Stimulated activated CD4-positive, alpha-beta T cell treated with anti-CD3 and anti-CD28 coated beads, Interleukin-4, amount 100 ng/mL, for 24 hours (primary cell): ENCODE data around the gene EFNB1.

Experiments
- DNase-seq: peaks from one replicate; pipeline ENCODE4 v3.0.0-alpha.2; 2020

The EFNB1 gene

DNA sequence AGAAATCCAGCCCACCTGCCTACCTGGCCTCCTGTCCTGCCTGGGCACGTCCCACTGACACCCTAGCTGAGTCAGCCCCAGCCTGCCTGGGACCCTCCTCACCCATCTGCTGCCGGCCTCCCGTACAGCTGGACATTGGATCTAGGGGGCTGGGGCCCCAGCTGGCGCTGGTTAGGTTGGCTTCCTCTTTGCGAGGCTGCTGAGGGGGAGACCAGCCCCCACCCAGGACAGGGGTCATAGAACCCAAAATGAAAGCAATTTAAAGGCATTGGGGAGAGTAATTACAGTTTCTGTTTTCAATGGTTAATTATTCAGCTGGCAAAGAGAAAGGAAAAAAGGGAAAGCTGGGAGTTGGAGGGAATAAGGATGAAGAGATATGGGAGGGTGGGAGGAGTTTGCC lies 15.8 kb downstream of the EFNB1 start:
- DNase-seq, result no peak

DNA sequence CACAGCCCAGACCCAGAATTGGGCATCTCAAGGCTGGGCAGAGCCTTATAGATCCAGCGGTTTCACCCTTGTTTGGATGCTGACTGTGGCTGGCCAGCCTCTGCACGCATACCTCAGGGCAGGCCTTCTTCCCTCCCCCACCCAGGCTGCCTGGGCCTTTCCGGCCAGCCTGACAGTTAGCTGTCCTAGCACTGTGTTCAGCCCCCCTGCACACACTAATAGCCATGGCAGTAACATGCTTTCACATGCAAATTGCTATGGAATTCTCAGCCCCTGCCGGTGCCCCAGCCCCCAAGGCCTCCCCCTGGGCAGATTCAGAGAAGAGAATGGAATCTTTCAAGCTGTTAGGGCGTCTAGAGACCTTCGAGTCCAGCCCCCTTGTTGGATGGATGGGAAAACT lies 17.7 kb downstream of the EFNB1 start:
- no peak for DNase-seq

DNA sequence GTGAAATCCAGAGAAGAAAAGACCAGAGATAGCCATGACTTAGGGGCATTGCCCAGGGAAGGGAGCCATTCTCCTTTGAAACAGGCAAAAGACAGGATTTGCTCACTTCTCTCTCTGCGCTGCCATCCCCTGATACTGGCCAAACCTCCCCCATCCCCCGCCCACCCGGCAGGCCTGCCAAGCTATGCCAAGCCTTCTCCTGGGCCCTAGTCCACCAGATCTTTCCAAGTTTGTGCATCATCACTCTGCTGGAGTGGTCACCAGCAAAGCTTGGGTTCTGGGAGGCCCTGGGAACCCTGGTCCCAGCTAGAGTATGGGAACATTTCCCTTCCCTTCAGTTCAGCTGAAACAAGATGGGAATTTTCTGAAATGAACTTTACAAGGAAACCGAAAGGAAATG lies 18.4 kb downstream of the EFNB1 start:
- no peak for DNase-seq

DNA sequence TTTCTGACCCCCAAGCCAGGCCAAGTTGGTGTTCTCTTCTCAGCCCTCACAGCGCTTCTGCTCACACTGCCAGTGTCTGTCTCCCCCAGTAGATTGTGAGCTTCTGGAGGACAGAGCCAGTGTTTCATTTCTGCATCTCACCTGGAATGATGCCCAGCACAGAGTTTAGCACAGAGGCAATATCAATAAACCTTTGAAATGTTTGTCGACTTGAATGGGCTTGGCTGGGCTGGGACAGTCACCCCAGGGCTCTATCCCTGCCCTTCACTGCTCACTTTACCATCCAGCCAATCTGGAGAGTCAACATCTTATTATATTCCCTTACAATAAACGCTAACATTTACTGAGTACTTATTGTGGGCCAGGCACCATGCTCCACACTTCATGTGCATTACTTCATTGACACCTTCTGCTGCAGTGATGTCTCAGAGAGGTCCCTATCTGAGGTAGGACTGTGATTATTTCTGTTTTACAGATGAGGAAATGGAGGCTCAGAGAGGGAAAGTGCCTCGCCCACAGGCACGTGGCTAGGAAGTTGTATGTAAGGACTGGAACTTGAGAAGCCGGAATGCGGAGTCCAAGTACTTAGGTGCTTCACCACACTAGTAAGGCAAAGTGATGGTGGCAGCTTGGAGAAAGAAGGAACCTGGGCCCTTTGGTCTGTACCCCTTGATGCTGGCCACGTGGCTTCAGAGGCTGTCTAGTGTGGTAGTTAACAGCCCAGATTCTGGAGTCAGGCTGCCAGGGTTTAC lies 19.5 kb downstream of the EFNB1 start:
- DNase-seq, result no peak

DNA sequence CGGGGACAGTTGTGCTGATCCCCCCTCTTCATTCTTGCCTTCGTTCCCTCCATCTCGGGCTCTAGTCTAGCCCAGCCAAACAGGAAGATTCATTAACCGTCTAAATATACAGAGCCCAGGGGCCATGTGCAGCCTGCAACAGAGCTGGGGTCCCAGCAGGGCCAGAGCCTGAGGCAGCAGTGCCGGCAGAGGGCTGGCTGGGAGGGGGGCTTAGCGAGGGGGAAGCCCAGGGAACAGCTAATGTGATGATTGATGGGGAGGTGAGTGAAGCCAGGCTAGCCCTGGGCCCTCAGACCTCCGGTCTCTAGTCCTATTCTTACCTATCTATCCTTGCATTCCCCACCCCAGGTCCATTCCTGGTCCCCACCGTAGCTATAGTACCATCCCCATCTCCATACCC lies 22.3 kb downstream of the EFNB1 start:
- DNase-seq, result no peak

DNA sequence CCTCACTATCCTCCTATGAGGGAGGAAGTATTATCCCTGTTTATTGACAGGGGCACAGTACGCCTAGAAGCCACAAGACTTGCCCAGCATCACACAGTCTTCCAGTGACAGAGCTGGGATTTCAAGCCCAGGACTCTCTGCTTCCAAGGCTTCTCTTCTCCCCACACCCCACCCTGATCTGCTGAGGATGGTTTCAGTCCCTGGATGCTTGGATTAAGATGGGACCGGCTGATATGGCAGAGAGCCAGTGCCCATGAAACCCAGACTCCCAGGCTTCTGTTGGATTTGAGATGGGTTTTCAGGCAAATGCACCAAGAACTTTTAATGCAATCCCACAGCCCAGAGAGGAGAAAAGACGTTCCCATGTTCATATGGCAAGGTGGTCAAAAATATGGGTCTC lies 23.2 kb downstream of the EFNB1 start:
- DNase-seq, result no peak

DNA sequence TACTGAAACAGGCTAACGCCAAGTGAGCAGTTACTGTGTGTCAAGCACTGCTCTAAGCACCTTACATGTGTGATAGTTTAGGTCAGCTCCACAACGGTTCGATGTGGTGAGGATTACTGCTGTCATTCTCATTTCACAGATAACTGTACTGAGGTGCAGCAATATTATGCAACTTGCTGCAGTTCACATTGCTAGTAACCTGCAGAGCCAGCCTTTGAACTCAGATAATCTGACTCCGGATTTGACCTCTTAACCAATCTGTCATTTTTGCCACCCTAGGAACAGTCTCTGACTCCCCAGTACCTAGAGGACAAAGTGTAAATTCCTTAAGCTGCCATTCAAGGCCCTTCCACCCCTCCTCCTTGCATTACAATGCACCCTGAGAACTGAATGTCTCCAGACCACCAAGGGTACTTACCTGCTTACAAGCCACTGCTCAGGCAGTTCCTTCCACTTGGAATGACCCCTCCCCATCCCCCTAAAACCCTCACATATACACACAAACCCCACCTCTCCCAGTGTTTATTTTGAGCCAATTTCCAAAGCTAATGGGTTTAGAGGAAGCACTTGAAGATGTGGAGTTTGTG lies 24.9 kb downstream of the EFNB1 start:
- no peak for DNase-seq

DNA sequence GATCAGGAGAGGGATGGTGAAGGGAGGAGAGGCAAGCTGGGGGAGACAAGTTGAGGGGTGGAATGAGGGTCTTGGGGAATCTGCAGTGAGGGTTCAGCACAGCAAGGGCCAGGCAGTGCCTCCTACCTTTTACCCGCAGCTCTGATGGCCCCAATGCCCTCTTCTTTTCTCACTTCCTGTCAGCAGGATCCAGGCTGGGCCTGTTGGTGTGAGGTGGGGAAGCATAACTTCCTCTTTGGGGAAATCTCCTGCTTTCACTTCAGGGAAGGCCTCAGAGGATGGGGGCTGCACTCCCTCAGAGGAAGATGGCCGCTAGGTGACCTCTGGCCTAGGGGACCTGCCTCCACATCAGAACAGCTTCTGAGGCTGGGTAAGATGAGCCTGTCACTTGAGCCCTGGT lies 36.5 kb downstream of the EFNB1 start:
- no peak for DNase-seq

DNA sequence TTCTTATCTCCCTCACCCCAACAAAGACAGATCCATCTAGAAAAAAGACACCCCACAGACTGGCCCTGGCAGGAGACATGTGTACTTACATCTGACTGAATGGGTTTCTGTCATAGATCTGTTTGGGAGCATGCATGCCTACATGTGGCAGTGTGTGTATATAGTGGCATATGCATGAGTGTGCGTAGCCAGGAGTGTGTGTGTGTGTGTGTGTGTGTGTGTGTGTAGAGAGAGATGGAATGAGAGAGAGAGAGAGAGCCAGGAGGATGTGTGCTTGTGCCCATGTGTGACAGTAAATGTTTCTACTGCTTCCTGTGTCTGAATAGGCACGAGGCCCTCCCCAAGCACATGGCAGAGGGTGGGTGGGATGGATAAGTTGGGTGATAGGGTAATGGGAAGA lies 37.1 kb downstream of the EFNB1 start:
- DNase-seq, result no peak

DNA sequence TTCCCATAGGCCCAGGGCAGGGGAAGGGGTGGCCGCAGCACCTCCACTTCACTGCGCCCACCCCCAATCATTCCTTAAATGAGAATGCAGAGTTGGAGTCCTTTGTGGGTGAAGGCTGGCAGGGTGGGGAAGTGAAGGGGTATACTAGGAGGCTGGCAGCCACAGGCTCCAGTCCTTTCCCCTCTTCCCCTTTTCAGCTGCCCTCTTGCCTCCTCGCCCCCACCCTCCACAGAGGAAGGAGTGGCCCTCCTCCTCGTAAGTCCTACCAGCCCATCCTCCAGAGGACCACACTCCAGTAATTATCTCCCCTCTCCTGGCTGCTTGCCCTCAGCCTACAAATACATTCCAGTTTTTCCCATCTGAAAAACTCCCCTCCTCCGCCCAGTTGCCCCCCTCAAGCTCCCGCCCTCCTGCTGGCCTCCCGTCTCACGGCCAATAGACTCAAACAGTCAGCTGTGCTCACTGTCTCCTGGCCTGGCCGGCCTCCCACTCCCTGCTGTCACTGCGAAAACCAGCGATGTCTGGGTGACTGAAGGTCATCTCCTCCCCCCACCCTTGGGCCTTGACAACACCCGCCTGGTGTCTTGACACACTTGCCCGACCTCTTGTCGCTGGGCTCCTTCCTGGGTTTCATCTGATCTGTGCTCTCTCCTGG lies 38.8 kb downstream of the EFNB1 start:
- DNase-seq, result no peak

DNA sequence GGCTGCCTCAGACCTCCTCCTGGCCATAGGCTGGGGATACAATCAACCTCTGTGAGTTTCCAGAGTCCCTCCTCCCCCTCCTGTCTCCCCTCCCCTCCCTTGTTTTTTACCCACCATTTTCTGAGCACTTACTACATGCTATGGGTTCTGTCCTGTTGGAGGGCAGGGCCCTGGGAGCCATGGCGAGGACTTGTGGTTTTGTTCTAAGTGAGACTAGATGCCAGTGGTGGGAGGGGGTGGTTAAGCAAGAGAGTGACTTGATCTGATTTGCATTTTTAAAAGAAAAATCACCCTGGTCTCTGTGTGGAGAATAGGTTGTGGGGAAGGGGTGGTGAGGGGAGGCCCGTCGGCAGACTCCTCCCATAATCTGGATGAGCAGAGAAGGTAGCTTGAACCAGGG lies 39.5 kb downstream of the EFNB1 start:
- DNase-seq, result no peak

DNA sequence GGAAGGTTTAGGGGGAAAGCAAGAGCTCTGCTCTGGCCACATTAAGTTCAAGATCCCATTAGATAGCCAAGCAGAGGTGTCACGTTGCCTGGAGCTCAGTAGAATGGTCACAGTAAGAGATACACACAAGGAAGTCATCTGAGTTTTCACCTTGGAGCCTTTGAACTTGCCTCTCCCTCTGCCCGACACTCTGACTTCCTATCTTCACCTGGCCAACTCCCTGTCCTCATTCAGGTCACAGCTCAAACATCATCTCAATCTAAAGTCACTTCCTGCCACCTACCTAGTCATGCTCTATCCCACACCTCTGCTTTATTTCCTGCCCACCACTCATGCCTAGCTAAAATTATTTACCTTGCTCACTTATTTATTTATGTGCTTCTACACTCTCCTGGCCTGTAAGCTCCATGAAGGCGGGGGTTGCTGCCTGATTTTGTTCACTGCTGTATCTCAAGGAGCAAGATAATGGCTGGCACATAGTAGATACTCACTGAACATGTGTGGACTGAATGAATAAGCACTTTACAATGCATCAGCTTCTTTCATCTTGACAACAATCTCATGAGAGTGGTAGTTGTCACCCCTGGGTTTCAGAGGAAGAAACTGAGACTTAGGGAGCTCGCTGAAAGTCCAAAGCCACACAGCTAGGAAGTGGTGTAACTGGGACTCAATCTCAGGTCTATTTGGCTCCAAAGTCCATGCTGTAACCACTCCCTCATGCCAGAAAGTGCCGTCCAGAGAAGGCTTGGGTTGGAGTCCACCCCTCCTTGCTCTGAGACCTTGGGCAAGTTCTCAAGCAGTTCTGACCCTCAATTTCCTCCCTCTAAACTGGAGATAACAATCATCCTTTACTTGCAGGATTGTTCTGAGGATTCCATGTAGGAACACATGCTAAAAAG lies 40.3 kb downstream of the EFNB1 start:
- no peak for DNase-seq

DNA sequence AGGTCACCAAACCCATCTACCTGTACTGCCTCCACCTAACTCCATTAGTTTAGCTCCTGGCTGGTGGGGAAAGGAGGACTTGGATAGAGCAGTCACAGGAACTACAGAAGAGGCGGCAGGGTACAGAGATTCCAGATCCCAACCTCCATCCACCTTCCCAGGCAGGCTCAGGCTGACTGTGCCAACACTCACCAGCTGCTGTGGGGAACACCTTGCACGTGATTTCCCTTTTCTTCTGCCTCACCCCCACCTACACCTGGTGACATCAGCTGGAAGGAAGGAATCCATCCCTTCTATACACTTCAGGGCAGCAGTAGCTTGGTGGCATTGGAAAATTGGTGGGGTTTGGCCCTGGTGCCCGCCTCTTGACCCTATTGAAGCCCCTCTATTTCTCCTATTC lies 41.5 kb downstream of the EFNB1 start:
- DNase-seq, result no peak

DNA sequence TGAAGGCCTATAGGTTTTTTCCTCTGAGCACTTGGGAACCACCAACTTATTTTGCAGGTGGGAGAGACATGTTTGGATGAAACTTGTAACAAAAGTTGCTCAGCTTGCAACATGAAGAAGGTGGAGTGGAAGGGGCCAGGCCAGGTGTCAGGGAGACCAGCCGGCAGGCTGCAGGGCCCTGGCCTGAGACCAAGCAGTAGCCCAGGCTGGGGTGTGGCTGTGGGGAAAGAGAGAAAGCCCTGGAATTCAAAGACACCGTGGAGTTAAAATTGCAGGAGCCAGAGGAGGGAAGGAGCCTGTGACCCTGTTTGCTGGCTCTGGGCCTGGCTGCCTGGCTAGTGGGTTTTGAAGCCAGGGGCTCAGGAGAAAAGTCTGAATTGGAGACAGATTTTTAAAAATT lies 43.4 kb downstream of the EFNB1 start:
- no peak for DNase-seq

DNA sequence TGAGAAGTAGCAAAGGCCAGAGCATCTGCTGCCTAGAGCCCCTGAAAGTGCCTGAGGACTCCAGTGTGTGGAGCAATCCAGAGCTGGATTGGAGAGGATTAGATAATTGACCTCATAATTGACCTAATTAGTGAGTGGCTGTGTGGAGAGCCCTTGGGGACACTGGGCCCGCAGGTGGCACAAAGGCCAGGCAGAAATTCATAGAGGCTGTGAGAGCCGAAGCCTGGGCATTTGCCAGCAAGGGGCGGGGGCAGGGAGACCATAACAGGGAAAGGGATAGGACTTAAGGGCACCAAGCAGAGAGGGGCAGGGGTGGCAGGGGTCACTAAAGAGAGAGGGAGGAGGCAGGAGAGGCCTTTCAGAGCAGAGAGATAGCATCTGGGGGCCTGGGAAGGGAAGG lies 45.3 kb downstream of the EFNB1 start:
- DNase-seq, result no peak

DNA sequence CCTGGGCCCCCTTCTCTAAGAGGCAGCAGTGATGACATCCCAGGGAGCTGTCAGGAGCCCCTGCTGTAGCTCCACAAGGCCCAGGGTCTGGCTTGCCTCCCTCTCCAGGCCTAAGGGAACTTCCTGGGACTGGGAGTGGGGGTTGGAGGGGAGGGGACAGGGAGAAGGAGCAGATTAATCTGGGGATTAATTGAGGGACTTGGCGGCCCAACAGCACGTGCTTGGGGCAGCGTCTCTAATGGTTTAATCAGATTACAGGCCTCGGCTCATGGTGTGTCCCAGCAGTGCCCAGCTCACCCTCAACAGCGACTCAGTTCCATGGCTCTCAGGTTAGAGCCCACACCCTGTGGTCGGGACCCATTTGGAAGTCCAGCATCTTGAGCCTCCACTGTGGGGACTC lies 47.9 kb downstream of the EFNB1 start:
- no peak for DNase-seq

DNA sequence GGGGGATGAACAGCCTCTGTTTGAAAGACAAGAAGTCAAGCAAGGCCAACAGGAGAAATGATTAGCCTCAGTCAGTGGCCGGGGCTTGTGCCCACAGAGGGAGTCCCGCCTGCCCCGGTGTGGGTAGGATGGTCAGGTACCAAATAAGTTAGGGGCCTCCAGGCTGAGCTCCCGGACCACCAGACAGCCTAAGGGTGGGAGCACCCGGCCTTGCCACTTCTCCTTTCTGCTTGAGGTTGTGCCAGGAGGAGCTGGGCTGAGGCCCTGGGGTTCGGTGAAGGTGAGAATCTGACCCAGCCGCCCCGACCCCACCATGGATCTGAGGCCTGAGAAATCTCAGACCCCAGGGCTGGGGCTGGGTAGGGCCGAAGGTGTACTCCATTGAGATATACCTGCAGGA lies 48.8 kb downstream of the EFNB1 start:
- no peak for DNase-seq

DNA sequence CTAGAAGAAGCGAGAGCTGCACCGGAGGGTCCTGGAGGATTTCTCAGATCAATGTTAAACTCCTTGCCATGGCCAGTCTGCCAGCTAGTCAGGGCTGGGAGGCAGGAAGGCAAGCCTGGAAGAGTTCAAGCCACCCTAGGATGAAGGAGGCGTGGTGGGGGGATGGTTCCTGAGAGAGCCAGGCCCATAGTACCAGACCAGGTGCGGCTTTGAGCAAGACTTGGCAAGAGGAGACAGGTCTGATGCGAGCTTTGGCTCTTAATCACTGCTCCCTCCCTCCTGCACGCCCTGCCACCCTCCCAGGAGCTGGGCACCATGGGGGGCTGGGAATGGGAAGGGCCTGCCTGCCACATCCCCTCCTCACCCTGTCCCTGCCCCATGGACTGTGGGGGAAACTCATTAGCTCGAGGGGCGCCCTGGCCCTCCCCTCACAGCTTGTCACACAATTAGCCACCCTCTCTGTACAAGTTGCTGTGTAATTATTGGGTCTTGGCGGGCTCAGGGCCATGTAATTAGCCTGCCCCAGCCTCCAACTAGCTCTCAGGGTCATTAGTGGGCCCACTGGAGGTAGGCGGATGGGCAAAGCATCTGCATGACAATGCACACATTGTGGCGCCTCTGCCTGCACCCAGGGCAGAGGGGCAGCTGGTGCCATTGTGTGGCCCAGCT lies 50.3 kb downstream of the EFNB1 start:
- no peak for DNase-seq

DNA sequence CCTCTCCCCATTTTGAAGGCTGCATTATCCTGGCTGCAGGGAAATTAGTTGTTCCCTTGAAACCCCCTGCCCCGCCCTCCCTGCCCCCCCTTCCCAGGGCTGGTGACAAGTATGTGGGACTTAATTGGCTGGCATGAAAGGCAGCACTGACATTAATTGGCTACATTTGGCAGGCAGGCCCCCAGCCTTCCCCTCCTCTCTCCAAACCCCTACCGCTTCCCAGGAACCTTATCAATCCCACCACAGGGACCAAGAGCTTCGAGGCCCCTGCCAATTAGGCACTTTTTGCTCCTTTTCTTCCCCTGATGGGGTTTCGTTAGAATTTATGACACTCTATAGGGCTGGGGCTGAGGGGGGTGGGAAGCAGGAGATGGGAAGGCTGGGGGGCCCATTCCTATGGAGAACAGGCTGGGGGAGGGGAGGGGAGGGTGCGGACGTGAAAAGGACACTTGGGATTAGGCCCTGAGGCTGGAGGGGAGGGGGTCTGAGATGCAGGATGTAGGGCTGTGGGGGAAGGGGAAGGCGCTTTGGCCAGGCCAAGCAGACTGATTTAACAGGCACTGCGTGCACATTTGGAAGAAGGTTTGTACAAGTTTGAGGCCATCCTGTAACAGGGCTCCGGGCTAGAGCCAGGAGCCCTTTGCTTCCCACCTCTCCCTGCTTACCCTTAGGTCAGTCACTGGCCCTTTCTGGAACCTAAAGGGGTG lies 52.2 kb downstream of the EFNB1 start:
- DNase-seq, result no peak

DNA sequence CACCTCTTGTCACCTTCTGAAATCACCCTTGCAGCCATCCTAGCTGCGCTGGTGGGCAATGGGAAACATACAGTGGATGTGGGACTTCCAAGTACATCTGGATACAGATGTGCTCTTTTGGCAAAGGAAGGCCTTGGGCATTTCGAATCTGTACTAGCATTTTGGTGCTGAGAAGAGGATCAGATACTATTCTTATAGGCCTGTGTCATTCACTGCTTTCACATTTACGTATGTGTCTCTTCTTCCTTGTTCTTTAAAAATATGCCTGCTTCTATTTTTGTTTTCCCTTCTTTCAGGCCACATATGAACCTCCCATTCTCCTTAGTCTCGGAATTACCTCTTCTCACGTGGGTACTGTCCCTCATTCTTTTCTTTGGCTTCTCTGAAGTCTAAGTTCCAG lies 53.1 kb downstream of the EFNB1 start:
- DNase-seq, result no peak

DNA sequence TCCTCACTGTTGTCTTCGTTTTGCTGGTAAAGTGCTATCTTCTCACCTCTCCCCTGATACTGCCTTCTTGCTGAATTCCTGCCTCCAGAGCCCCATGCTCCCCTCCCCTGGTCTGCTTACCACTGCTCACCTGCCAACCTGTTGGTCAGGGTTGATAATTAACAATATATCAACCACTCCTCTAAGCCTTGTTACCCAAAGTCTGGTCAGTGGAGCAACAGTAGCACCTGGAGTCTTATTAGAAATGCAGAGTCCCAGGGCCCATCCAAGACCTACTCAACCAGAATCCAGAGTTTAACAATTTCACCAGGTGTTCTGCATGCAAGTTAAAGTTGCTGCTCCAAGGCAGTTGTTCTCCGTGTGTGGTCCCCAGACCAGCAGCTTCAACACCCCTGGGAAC lies 55.0 kb downstream of the EFNB1 start:
- no peak for DNase-seq

DNA sequence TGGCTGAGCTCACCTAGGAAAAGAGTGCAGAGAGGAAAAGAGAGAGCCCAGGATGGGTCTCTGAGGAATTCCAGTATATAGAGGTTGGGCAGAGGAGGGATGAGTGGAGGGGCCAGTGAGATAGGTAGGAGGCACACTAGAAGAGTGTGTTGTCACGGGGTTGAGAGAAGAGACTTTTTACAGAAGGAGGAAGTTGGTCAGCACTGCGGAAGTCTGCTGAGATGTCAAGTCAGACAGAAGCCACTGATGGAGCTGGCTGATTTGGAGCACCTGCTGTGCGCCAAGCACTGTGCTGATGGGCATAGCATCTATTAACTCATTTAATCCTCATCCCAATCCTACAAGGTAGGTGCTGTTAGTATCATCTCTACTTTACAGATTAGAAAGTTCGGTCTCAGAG lies 60.4 kb downstream of the EFNB1 start:
- no peak for DNase-seq
